HepG2 (cell line): ENCODE data around the gene ING2. TPM values are rescaled to one million over a fixed set of nuclear protein-coding genes. Genes with fewer than 3 reads are reported as not detected.

Experiments
- ATAC-seq: fragments of 200-7000 bp; cut with Tn5 transposase; 3 replicates; pipeline ENCODE4 v1.9.1; 2020; ENCODE audit warnings: mild to moderate bottlenecking, moderate library complexity
- BruUV-seq: library from RNA; stranded (reverse); fragments of 400-500 nt; replicated peaks from 2 replicates; lab custom pipeline; 2021; lab: Mats Ljungman, UMichigan
- CTCF ChIA-PET: fragments of 300-600 bp; formaldehyde crosslinking; extraction: SDS; loops from one replicate; lab custom pipeline; 2021; ENCODE audit warnings: low total read pairs, inconsistent platforms, low intra/inter-chr PET ratio; lab: Yijun Ruan, JAX
- POLR2A ChIA-PET: fragments of 350-600 bp; sonication (Branson Sonifier 250); formaldehyde crosslinking; loops from one replicate; lab custom pipeline; 2020; ENCODE audit warnings: antibody characterized with exemption, inconsistent platforms; lab: Yijun Ruan, JAX
- DNase-seq: peaks from one replicate; pipeline ENCODE4 v3.0.0-alpha.2; 2015; ENCODE audit warnings: low spot score
- FAIRE-seq: peaks from 3 replicates; lab custom pipeline; 2011; peaks lifted over from hg19 to GRCh38; lab: Jason Lieb, UNC
- H2AFZ ChIP-seq: one replicate; pipeline ENCODE4 v1.6.1; 2011; ENCODE audit warnings: low read length, inconsistent platforms
- H3K27ac ChIP-seq: fragments of 300-600 bp; 3 replicates; pipeline ENCODE4 v1.8.0; 2011; ENCODE audit warnings: mixed run types, mild to moderate bottlenecking, mixed read lengths, low read length, inconsistent platforms; ENCODE audit not compliant: insufficient read depth; ENCODE audit errors: extremely low read length
- H3K27me3 ChIP-seq, 2 experiments: fragments of 200-600 bp in 1 of 2; 2 replicates in 1 of 2; 3 replicates in 1 of 2; pipeline versions ENCODE4 v1.6.0 to v1.8.0; 2011; ENCODE audit warnings: low read length in 2 of 2, mild to moderate bottlenecking in 2 of 2, moderate library complexity in 2 of 2, inconsistent platforms in 1 of 2; ENCODE audit not compliant: insufficient read depth in 2 of 2, control insufficient read depth in 1 of 2
- H3K36me3 ChIP-seq, 2 experiments: fragments of 200-600 bp in 1 of 2; replicated peaks in 1 of 2; 2 replicates in 1 of 2; 3 replicates in 1 of 2; pipeline versions ENCODE4 v1.5.1 to v1.8.0; 2011; ENCODE audit warnings: low read length in 2 of 2, inconsistent platforms in 1 of 2; ENCODE audit not compliant: insufficient read depth in 2 of 2, control insufficient read depth in 1 of 2
- H3K4me1 ChIP-seq: 2 replicates; pipeline ENCODE4 v1.5.1; 2012; ENCODE audit warnings: low read length, inconsistent platforms; ENCODE audit not compliant: insufficient read depth
- H3K4me2 ChIP-seq: 2 replicates; pipeline ENCODE4 v1.6.0; 2011; ENCODE audit warnings: low read depth, low read length, inconsistent platforms
- H3K4me3 ChIP-seq, 3 experiments: fragments of 200-600 bp in 1 of 3; sonication (generic), shearing (Covaris generic) in 1 of 3; replicated peaks in 1 of 3; 2 replicates each; pipeline ENCODE4 v1.5.1; 2011 to 2016; ENCODE audit warnings: low read length in 3 of 3, inconsistent platforms in 2 of 3, low read depth in 2 of 3, mild to moderate bottlenecking in 2 of 3, control low read depth in 1 of 3, mixed read lengths in 1 of 3; ENCODE audit not compliant: insufficient read depth in 1 of 3
- H3K79me2 ChIP-seq: one replicate; pipeline ENCODE4 v1.6.1; 2011; ENCODE audit warnings: low read length, inconsistent platforms; ENCODE audit not compliant: insufficient read depth
- H3K9ac ChIP-seq: 2 replicates; pipeline ENCODE4 v1.6.0; 2011; ENCODE audit warnings: mild to moderate bottlenecking, low read depth, low read length, inconsistent platforms; ENCODE audit not compliant: insufficient read depth
- H3K9me3 ChIP-seq: 2 replicates; pipeline ENCODE4 v1.5.1; 2012; ENCODE audit warnings: mild to moderate bottlenecking, low read length
- H4K20me1 ChIP-seq: 2 replicates; pipeline ENCODE4 v1.6.0; 2011; ENCODE audit warnings: inconsistent platforms, mild to moderate bottlenecking, low read length, moderate library complexity; ENCODE audit not compliant: insufficient read depth
- ARNTL ChIP-seq: sonication (generic); formaldehyde crosslinking; IDR thresholded peaks from 2 replicates; pipeline ENCODE4 v1.4.0; 2020; ENCODE audit warnings: mild to moderate bottlenecking, missing genetic modification reagents
- KLF11 ChIP-seq: IDR thresholded peaks from 2 replicates; pipeline ENCODE4 v1.6.1; 2016; ENCODE audit warnings: missing compliant biosample characterization
- KLF16 ChIP-seq, 2 experiments: sonication (generic) in 1 of 2; formaldehyde crosslinking in 1 of 2; IDR thresholded peaks; 2 replicates each; pipeline versions ENCODE4 v1.6.1 to v1.8.0; 2016 to 2023; ENCODE audit warnings: missing genetic modification reagents in 2 of 2, missing compliant biosample characterization in 1 of 2
- MIER3 ChIP-seq: IDR thresholded peaks from 2 replicates; pipeline ENCODE4 v1.6.1; 2016; ENCODE audit warnings: missing compliant biosample characterization, borderline replicate concordance
- MYNN ChIP-seq: sonication (generic); formaldehyde crosslinking; IDR thresholded peaks from 2 replicates; pipeline ENCODE4 v1.4.0; 2020; ENCODE audit warnings: mild to moderate bottlenecking, low read depth, missing genetic modification reagents
- NBN ChIP-seq: fragments of 450-650 bp; conservative IDR thresholded peaks from 2 replicates; pipeline ENCODE4 v1.6.1; 2017
- NFYC ChIP-seq: IDR thresholded peaks from 2 replicates; pipeline ENCODE4 v1.6.1; 2016; ENCODE audit warnings: missing genetic modification reagents, missing compliant biosample characterization
- RARG ChIP-seq: sonication (generic); formaldehyde crosslinking; IDR thresholded peaks from 2 replicates; pipeline ENCODE4 v1.4.0; 2020; ENCODE audit warnings: low read depth, mild to moderate bottlenecking, missing genetic modification reagents
- SALL1 ChIP-seq: sonication (generic); formaldehyde crosslinking; IDR thresholded peaks from 2 replicates; pipeline ENCODE4 v1.8.0; 2022; ENCODE audit warnings: mild to moderate bottlenecking, missing genetic modification reagents
- SP5 ChIP-seq: IDR thresholded peaks from 2 replicates; pipeline ENCODE4 v1.6.1; 2016; ENCODE audit warnings: low read depth, borderline replicate concordance
- TBP ChIP-seq: sonication (generic); formaldehyde crosslinking; IDR thresholded peaks from 2 replicates; pipeline ENCODE4 v1.5.0; 2020; ENCODE audit warnings: missing genetic modification reagents
- ZBTB8A ChIP-seq: sonication (generic); formaldehyde crosslinking; IDR thresholded peaks from 2 replicates; pipeline ENCODE4 v1.4.0; 2020; ENCODE audit warnings: mild to moderate bottlenecking, low read depth, missing genetic modification reagents, borderline replicate concordance
- ZIK1 ChIP-seq: sonication (generic); formaldehyde crosslinking; IDR thresholded peaks from 2 replicates; pipeline ENCODE4 v1.5.0; 2020; ENCODE audit warnings: mild to moderate bottlenecking, low read depth, missing genetic modification reagents, borderline replicate concordance
- ZNF263 ChIP-seq: sonication (generic); formaldehyde crosslinking; IDR thresholded peaks from 2 replicates; pipeline ENCODE4 v1.4.0; 2020; ENCODE audit warnings: missing genetic modification reagents
- ZNF569 ChIP-seq: sonication (generic); formaldehyde crosslinking; IDR thresholded peaks from 2 replicates; pipeline ENCODE4 v1.5.0; 2020; ENCODE audit warnings: mild to moderate bottlenecking, missing genetic modification reagents, moderate library complexity, borderline replicate concordance
- ZNF790 ChIP-seq: sonication (generic); formaldehyde crosslinking; IDR thresholded peaks from 2 replicates; pipeline ENCODE4 v1.8.0; 2022; ENCODE audit warnings: missing genetic modification reagents, mild to moderate bottlenecking, borderline replicate concordance
- WGBS: methylation state at CpG from one replicate; pipeline ENCODE4 v1.1.6; 2017; ENCODE audit warnings: low lambda C conversion rate; 5-methylcytosine and 5-hydroxymethylcytosine counted together
- in situ Hi-C: cut with HindIII; loops from 2 replicates; pipeline ENCODE4 v1.10.0; 2017; ENCODE audit warnings: low pct_unique_long_range_greater_than_20kb; ENCODE audit not compliant: extremely low pct_ligation_motif_present
- intact Hi-C: fragments of 100-400 bp; cut with micrococcal nuclease; formaldehyde crosslinking; loops from one replicate; pipeline ENCODE4 v1.10.0; 2022; ENCODE audit not compliant: unreplicated experiment
- polyA plus RNA-seq, 8 experiments: library from polyadenylated mRNA; depleted of rRNA in 3 of 8; stranded (reverse) in 7 of 8; unstranded in 1 of 8; fragments of >200 nt; fragmentation: Illumina TruSeq in 4 of 8; extraction: Trizol in 4 of 8; gene quantifications; 2 replicates each; pipeline versions ENCODE4 v1.2.1 to v1.2.3, GENCODE V29; 2011 to 2016; ENCODE audit warnings: low read depth in 4 of 8, missing spikeins in 1 of 8, mixed read lengths in 1 of 8; ENCODE audit not compliant: insufficient read depth in 1 of 8
- total RNA-seq, 5 experiments: library from RNA; depleted of rRNA; stranded (reverse); fragments of >200 nt; fragmentation: Illumina TruSeq; extraction: Trizol; gene quantifications; 2 replicates each; pipeline ENCODE4 v1.2.3, GENCODE V29; 2016; ENCODE audit warnings: low read depth in 1 of 5
- TF ChIP-seq, protein P1 (sequence below): sonication (generic); formaldehyde crosslinking; IDR thresholded peaks from 2 replicates; pipeline ENCODE4 v1.5.1; 2020; ENCODE audit warnings: missing genetic modification reagents, mild to moderate bottlenecking, borderline replicate concordance
- TF ChIP-seq, protein P2 (sequence below): sonication (generic); formaldehyde crosslinking; conservative IDR thresholded peaks from 2 replicates; pipeline ENCODE4 v1.8.0; 2022; ENCODE audit warnings: mild to moderate bottlenecking, moderate library complexity, missing genetic modification reagents
- TF ChIP-seq, protein P3 (sequence below): sonication (generic); formaldehyde crosslinking; IDR thresholded peaks from 2 replicates; pipeline ENCODE4 v1.5.1; 2020; ENCODE audit warnings: mild to moderate bottlenecking, moderate library complexity, missing genetic modification reagents
- TF ChIP-seq, protein P4 (sequence below): sonication (generic); formaldehyde crosslinking; IDR thresholded peaks from 2 replicates; pipeline ENCODE4 v1.8.1; 2023; ENCODE audit warnings: mild to moderate bottlenecking, missing genetic modification reagents, borderline replicate concordance

ING2 gene
- total and polyA plus RNA-seq, 2 of the 13 experiments (the other 11 are each of a cell fraction or from before 2014, with no cell fraction given), result 6.6 to 12.4 TPM

DNA sequence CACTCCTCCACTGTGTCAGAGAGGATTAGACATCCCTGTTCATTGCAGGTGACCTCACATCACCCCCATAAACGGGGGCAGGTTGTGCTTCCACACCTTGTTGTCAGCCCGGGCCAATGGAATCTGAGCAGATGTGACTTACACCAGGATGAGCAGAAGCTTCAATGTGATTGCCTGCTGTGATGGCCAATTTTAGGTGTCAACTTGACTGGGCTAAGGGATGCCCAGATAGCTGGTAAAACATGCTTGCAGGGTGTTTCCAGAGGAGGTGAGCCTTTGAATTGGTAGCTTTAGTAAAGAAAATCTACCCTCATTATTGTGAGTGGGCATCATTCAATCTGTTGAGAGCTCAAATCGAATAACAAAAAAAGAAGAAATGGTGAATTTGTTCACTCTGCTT is 52.1 kb downstream of the ING2 start (continued):
- TF ChIP-seq, protein P1, sequence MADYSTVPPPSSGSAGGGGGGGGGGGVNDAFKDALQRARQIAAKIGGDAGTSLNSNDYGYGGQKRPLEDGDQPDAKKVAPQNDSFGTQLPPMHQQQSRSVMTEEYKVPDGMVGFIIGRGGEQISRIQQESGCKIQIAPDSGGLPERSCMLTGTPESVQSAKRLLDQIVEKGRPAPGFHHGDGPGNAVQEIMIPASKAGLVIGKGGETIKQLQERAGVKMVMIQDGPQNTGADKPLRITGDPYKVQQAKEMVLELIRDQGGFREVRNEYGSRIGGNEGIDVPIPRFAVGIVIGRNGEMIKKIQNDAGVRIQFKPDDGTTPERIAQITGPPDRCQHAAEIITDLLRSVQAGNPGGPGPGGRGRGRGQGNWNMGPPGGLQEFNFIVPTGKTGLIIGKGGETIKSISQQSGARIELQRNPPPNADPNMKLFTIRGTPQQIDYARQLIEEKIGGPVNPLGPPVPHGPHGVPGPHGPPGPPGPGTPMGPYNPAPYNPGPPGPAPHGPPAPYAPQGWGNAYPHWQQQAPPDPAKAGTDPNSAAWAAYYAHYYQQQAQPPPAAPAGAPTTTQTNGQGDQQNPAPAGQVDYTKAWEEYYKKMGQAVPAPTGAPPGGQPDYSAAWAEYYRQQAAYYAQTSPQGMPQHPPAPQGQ (CRISPR knock-in tag), result no peak
- TF ChIP-seq KLF16 (CRISPR knock-in tag; IDR thresholded peaks at IDR 0.05) (no peak), SP5 (CRISPR knock-in tag) (no peak)

DNA sequence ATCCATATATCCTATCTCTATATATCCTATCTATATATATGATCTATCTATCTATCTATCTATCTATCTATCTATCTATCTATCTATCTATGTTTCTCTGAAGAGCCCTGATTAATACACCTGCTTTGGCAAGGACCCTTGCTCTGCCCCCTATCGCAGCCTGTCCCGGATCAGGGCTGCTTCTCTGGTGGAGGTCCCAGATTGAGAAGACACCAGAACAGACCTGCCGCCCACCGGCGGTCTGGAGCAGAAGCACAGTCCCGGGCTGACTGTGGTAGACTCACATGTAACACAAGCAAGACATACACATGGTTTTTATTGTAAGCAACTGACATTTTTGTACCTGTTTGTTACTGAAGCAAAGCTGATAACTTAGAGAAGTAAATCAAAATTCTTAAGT is 52.8 kb downstream of the ING2 start:
- DNase-seq (no peak), ATAC-seq (no peak), FAIRE-seq (no peak)
- Histone ChIP-seq H3K36me3 (no peaks in the 10 kb centered on the region), H3K27me3 (no peaks in the 10 kb centered on the region; a peak in 1 of 5 replicates), H3K9me3 (no peaks in the 10 kb centered on the region), H2AFZ (no peak overlapping the region), H3K4me3 (no peak overlapping the region), H3K4me1 (no peaks in the 10 kb centered on the region), H3K4me2 (no peak overlapping the region), H3K9ac (no peak overlapping the region), H3K79me2 (no peaks in the 10 kb centered on the region), H3K27ac (no peak overlapping the region), H4K20me1 (no peaks in the 10 kb centered on the region)
- CTCF ChIA-PET, result no interaction called here
- WGBS, result 80% methylated on average over 6 of the region's 6 CpGs
- intact Hi-C loops (no loop called here), in situ Hi-C loops (no loop called here)
- POLR2A ChIA-PET, result no interaction called here
- BruUV-seq, result no TSS peak
- TF ChIP-seq SALL1 (CRISPR knock-in tag) (no peak), ZBTB8A (CRISPR knock-in tag) (no peak), NBN (no peak), ZNF790 (CRISPR knock-in tag) (no peak), MIER3 (CRISPR knock-in tag) (no peak), NFYC (CRISPR knock-in tag) (no peak), KLF11 (CRISPR knock-in tag) (no peak), TBP (CRISPR knock-in tag) (no peak), RARG (CRISPR knock-in tag) (no peak), ZNF263 (CRISPR knock-in tag) (no peak), ZNF569 (CRISPR knock-in tag) (no peak), MYNN (no peak), ZIK1 (CRISPR knock-in tag) (no peak), ARNTL (CRISPR knock-in tag) (no peak)
- TF ChIP-seq, protein P2, sequence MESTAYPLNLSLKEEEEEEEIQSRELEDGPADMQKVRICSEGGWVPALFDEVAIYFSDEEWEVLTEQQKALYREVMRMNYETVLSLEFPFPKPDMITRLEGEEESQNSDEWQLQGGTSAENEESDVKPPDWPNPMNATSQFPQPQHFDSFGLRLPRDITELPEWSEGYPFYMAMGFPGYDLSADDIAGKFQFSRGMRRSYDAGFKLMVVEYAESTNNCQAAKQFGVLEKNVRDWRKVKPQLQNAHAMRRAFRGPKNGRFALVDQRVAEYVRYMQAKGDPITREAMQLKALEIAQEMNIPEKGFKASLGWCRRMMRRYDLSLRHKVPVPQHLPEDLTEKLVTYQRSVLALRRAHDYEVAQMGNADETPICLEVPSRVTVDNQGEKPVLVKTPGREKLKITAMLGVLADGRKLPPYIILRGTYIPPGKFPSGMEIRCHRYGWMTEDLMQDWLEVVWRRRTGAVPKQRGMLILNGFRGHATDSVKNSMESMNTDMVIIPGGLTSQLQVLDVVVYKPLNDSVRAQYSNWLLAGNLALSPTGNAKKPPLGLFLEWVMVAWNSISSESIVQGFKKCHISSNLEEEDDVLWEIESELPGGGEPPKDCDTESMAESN (CRISPR knock-in tag), result no peak
- TF ChIP-seq, protein P3, sequence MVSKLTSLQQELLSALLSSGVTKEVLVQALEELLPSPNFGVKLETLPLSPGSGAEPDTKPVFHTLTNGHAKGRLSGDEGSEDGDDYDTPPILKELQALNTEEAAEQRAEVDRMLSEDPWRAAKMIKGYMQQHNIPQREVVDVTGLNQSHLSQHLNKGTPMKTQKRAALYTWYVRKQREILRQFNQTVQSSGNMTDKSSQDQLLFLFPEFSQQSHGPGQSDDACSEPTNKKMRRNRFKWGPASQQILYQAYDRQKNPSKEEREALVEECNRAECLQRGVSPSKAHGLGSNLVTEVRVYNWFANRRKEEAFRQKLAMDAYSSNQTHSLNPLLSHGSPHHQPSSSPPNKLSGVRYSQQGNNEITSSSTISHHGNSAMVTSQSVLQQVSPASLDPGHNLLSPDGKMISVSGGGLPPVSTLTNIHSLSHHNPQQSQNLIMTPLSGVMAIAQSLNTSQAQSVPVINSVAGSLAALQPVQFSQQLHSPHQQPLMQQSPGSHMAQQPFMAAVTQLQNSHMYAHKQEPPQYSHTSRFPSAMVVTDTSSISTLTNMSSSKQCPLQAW (CRISPR knock-in tag), result no peak
- TF ChIP-seq, protein P4, sequence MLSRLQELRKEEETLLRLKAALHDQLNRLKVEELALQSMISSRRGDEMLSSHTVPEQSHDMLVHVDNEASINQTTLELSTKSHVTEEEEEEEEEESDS (CRISPR knock-in tag), result no peak
